Lower leg skin (tissue), 3 donors: Measurements from ENCODE around the gene ETV5.

Source experiments
- POLR2A ChIP-seq, 2 donors: fragments of 450-650 bp; IDR thresholded peaks; one replicate each; pipeline ENCODE4 v1.6.1; 2016 to 2017; ENCODE audit warnings: antibody characterized with exemption in 2 of 2, mild to moderate bottlenecking in 1 of 2, moderate library complexity in 1 of 2
- TF ChIP-seq, protein P1 (sequence below), 3 donors: fragments of 450-650 bp; IDR thresholded peaks; one replicate each; pipeline ENCODE4 v1.5.1; 2016; ENCODE audit warnings: antibody characterized with exemption in 3 of 3, mild to moderate bottlenecking in 3 of 3, moderate library complexity in 2 of 3

DNA sequence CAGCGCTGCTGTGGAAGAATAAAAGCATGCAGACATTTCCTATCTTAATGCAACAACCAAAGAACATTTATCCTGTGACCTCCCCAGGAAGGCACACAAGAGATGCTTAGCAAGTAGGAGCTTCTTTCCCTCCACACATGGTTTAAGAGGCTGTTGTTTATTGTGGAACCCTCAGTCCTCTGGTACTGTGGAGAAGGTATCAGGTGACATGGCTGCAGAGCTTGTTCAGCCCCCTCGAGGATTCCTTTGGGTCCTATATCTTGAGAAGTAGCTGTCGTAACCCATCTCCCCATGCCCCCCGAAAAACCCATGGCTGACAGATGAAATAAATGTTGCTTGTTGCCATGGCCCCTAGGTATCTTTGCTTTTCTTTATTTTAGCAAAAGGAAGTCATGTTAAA is 20.3 kb upstream of the ETV5 start:
- TF ChIP-seq, protein P1, sequence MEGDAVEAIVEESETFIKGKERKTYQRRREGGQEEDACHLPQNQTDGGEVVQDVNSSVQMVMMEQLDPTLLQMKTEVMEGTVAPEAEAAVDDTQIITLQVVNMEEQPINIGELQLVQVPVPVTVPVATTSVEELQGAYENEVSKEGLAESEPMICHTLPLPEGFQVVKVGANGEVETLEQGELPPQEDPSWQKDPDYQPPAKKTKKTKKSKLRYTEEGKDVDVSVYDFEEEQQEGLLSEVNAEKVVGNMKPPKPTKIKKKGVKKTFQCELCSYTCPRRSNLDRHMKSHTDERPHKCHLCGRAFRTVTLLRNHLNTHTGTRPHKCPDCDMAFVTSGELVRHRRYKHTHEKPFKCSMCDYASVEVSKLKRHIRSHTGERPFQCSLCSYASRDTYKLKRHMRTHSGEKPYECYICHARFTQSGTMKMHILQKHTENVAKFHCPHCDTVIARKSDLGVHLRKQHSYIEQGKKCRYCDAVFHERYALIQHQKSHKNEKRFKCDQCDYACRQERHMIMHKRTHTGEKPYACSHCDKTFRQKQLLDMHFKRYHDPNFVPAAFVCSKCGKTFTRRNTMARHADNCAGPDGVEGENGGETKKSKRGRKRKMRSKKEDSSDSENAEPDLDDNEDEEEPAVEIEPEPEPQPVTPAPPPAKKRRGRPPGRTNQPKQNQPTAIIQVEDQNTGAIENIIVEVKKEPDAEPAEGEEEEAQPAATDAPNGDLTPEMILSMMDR (IDR thresholded peaks at IDR 0.05) = no peak
- no peak for TF ChIP-seq POLR2A (IDR thresholded peaks at IDR 0.05)
